Activated CD8-positive, alpha-beta memory T cell treated with anti-CD3 and anti-CD28 coated beads, Interleukin-2, amount 50 U/mL, for 1 hour (primary cell): ENCODE data around the gene SLC39A11.
"Not testable (repeated sequence)": the region's sequence is repeated elsewhere in the genome, so short reads cannot be mapped to it uniquely, and the experiment has no call there.

Experiments used
- DNase-seq: peaks from one replicate; pipeline ENCODE4 v3.0.0-alpha.2; 2020; ENCODE audit errors: extremely low read depth

The SLC39A11 gene

GRCh38 chr17:72916991-72917390 is 175.5 kb downstream of the SLC39A11 start:
- DNase-seq = no peak

- DNase-seq = no peak
Observed at GRCh38 chr17:72915625-72916081, 176.8 kb downstream of the SLC39A11 start.

- no peak for DNase-seq
Observed at GRCh38 chr17:72913142-72913682, 179.3 kb downstream of the SLC39A11 start.

- no peak for DNase-seq
Observed at GRCh38 chr17:72906306-72906705, 186.2 kb downstream of the SLC39A11 start.

- DNase-seq = no peak
Observed at GRCh38 chr17:72903522-72903921, 189.0 kb downstream of the SLC39A11 start.

GRCh38 chr17:72901657-72902056 is 190.8 kb downstream of the SLC39A11 start:
- no peak for DNase-seq

GRCh38 chr17:72901083-72901482 is 191.4 kb downstream of the SLC39A11 start:
- DNase-seq = no peak

- DNase-seq = no peak
Observed at GRCh38 chr17:72900654-72900971, 191.9 kb downstream of the SLC39A11 start.

GRCh38 chr17:72898725-72899124 is 193.8 kb downstream of the SLC39A11 start:
- DNase-seq = no peak

GRCh38 chr17:72896288-72896687 is 196.2 kb downstream of the SLC39A11 start:
- DNase-seq = not testable (repeated sequence)

- DNase-seq = no peak
Observed at GRCh38 chr17:72891627-72892026, 200.9 kb downstream of the SLC39A11 start.

- no peak for DNase-seq
Observed at GRCh38 chr17:72890711-72891110, 201.8 kb downstream of the SLC39A11 start.

- no peak for DNase-seq
Observed at GRCh38 chr17:72887917-72888316, 204.6 kb downstream of the SLC39A11 start.

GRCh38 chr17:72887322-72887721 is 205.2 kb downstream of the SLC39A11 start:
- DNase-seq = no peak

- DNase-seq = no peak
Observed at GRCh38 chr17:72886622-72887021, 205.9 kb downstream of the SLC39A11 start.

- no peak for DNase-seq
Observed at GRCh38 chr17:72884066-72884465, 208.4 kb downstream of the SLC39A11 start.

- DNase-seq = no peak
Observed at GRCh38 chr17:72883351-72883750, 209.1 kb downstream of the SLC39A11 start.

- DNase-seq = no peak
Observed at GRCh38 chr17:72882426-72882825, 210.1 kb downstream of the SLC39A11 start.

GRCh38 chr17:72879877-72880276 is 212.6 kb downstream of the SLC39A11 start:
- no peak for DNase-seq

- DNase-seq = no peak
Observed at GRCh38 chr17:72878975-72879660, 213.4 kb downstream of the SLC39A11 start.

- DNase-seq = no peak
Observed at GRCh38 chr17:72877348-72877747, 215.1 kb downstream of the SLC39A11 start.

- no peak for DNase-seq
Observed at GRCh38 chr17:72876413-72876812, 216.1 kb downstream of the SLC39A11 start.

GRCh38 chr17:72875361-72875760 is 217.1 kb downstream of the SLC39A11 start:
- DNase-seq = no peak

- DNase-seq = no peak
Observed at GRCh38 chr17:72872396-72872795, 220.1 kb downstream of the SLC39A11 start.
